ENCODE data around the gene MYOF.

Gene MYOF

DNA sequence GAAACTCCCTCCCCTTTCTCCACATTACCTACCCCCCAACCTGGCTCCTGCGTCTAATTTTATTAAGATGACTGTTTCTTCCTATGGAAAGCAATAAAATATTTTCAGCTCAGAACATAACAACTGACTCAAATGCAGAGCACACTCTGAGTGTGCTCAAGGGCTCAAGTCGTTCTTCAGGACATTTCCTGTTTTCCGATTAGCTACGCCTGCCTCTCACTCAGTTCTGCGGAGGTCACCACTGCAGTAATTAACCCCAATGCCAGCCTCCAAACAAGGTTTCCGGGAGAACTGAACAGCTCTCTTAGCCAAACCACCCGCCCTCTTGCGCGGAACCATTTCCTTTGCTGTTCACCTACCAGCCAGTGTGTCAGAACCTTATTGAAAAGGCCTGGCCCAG lies 19.3 kb downstream of the MYOF start:
- TF ChIP-seq TOX (CRISPR knock-in tag; IDR thresholded peaks at IDR 0.05; ENCODE audit: borderline replicate concordance) (no peak), ZFP30 (CRISPR knock-in tag; IDR thresholded peaks at IDR 0.05) (no peak), PPARA (CRISPR knock-in tag; IDR thresholded peaks at IDR 0.05; ENCODE audit: borderline replicate concordance) (no peak), ZNF70 (CRISPR knock-in tag; IDR thresholded peaks at IDR 0.05) (no peak), ESRRG (CRISPR knock-in tag; IDR thresholded peaks at IDR 0.05) (no peak), RARB (CRISPR knock-in tag; IDR thresholded peaks at IDR 0.05) (no peak), SNAI2 (CRISPR knock-in tag; IDR thresholded peaks at IDR 0.05) (no peak), ISL1 (CRISPR knock-in tag; IDR thresholded peaks at IDR 0.05) (no peak)
- TF ChIP-seq, protein P1, sequence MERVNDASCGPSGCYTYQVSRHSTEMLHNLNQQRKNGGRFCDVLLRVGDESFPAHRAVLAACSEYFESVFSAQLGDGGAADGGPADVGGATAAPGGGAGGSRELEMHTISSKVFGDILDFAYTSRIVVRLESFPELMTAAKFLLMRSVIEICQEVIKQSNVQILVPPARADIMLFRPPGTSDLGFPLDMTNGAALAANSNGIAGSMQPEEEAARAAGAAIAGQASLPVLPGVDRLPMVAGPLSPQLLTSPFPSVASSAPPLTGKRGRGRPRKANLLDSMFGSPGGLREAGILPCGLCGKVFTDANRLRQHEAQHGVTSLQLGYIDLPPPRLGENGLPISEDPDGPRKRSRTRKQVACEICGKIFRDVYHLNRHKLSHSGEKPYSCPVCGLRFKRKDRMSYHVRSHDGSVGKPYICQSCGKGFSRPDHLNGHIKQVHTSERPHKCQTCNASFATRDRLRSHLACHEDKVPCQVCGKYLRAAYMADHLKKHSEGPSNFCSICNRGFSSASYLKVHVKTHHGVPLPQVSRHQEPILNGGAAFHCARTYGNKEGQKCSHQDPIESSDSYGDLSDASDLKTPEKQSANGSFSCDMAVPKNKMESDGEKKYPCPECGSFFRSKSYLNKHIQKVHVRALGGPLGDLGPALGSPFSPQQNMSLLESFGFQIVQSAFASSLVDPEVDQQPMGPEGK (CRISPR knock-in tag; IDR thresholded peaks at IDR 0.05; ENCODE audit: borderline replicate concordance) = no peak
- peak; percentile 3; the same call in 2 of the 3 replicates for ATAC-seq

- ATAC-seq = no peak
- TF ChIP-seq ZFP30 (CRISPR knock-in tag; IDR thresholded peaks at IDR 0.05) = no peak
Measured at GRCh38 chr10:93462371-93462770, 19.8 kb downstream of the MYOF start.

GRCh38 chr10:93461807-93462178 lies 20.3 kb downstream of the MYOF start:
- ATAC-seq = no peak

DNA sequence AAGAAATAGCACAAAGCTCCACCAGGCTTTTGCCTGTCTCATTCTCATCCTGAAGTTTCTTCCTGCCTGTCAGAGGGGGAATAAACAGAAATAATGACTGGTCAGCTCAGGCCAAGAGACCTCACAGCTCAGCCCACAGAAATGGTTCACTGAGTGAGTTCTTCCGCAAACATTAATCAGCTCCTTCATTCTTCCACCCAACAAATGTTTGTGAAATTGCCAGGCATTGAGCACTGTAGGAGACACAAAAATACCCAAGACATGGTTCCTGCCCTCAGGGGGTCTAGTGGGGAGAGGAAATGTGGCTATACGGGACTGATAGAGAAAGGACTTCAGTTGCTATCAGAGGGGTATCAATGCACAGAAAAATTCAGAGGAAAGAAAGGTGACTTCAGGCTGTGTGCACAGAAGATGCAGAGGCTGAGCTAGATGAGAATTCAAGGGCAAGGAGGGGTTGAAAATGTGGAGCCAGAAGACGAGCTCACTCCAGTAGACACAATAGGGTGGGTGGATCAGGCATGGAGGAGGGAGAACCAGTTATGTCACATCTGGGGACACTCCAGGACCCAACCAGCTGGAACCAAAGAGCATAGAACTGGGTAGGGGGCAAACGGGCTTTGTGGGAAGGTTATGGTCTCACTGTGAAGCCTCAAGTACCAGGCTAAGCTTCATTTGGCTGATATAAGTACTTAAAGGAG lies 20.9 kb downstream of the MYOF start:
- no peak for TF ChIP-seq CSDC2 (CRISPR knock-in tag; IDR thresholded peaks at IDR 0.05)
- TF ChIP-seq BACH2 (CRISPR knock-in tag; IDR thresholded peaks at IDR 0.05; ENCODE audit: borderline replicate concordance) = no peak
- TF ChIP-seq, protein P1 (CRISPR knock-in tag; IDR thresholded peaks at IDR 0.05; ENCODE audit: borderline replicate concordance) = no peak
- TF ChIP-seq ZNF70 (CRISPR knock-in tag; IDR thresholded peaks at IDR 0.05) = no peak
- no peak for TF ChIP-seq ZFP3 (CRISPR knock-in tag; IDR thresholded peaks at IDR 0.05)
- TF ChIP-seq, protein P2, sequence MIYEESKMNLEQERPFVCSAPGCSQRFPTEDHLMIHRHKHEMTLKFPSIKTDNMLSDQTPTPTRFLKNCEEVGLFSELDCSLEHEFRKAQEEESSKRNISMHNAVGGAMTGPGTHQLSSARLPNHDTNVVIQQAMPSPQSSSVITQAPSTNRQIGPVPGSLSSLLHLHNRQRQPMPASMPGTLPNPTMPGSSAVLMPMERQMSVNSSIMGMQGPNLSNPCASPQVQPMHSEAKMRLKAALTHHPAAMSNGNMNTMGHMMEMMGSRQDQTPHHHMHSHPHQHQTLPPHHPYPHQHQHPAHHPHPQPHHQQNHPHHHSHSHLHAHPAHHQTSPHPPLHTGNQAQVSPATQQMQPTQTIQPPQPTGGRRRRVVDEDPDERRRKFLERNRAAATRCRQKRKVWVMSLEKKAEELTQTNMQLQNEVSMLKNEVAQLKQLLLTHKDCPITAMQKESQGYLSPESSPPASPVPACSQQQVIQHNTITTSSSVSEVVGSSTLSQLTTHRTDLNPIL (CRISPR knock-in tag; IDR thresholded peaks at IDR 0.05; ENCODE audit: low read depth) = no peak
- no peak for TF ChIP-seq TCF4 (CRISPR knock-in tag; IDR thresholded peaks at IDR 0.05; ENCODE audit: borderline replicate concordance)
- no peak for TF ChIP-seq GLIS3 (CRISPR knock-in tag; IDR thresholded peaks at IDR 0.05)
- TF ChIP-seq TOX (CRISPR knock-in tag; IDR thresholded peaks at IDR 0.05; ENCODE audit: borderline replicate concordance) = no peak
- no peak for TF ChIP-seq RARB (CRISPR knock-in tag; IDR thresholded peaks at IDR 0.05)
- TF ChIP-seq CSRNP3 (CRISPR knock-in tag; IDR thresholded peaks at IDR 0.05) = no peak
- TF ChIP-seq, protein P3, sequence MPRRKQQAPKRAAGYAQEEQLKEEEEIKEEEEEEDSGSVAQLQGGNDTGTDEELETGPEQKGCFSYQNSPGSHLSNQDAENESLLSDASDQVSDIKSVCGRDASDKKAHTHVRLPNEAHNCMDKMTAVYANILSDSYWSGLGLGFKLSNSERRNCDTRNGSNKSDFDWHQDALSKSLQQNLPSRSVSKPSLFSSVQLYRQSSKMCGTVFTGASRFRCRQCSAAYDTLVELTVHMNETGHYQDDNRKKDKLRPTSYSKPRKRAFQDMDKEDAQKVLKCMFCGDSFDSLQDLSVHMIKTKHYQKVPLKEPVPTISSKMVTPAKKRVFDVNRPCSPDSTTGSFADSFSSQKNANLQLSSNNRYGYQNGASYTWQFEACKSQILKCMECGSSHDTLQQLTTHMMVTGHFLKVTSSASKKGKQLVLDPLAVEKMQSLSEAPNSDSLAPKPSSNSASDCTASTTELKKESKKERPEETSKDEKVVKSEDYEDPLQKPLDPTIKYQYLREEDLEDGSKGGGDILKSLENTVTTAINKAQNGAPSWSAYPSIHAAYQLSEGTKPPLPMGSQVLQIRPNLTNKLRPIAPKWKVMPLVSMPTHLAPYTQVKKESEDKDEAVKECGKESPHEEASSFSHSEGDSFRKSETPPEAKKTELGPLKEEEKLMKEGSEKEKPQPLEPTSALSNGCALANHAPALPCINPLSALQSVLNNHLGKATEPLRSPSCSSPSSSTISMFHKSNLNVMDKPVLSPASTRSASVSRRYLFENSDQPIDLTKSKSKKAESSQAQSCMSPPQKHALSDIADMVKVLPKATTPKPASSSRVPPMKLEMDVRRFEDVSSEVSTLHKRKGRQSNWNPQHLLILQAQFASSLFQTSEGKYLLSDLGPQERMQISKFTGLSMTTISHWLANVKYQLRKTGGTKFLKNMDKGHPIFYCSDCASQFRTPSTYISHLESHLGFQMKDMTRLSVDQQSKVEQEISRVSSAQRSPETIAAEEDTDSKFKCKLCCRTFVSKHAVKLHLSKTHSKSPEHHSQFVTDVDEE (CRISPR knock-in tag; IDR thresholded peaks at IDR 0.05) = no peak
- no peak for TF ChIP-seq PPARA (CRISPR knock-in tag; IDR thresholded peaks at IDR 0.05; ENCODE audit: borderline replicate concordance)
- no peak for TF ChIP-seq ZNF8 (CRISPR knock-in tag; IDR thresholded peaks at IDR 0.05)
- no peak for TF ChIP-seq OSR1 (CRISPR knock-in tag; IDR thresholded peaks at IDR 0.05)
- ATAC-seq = no peak

More at GRCh38 chr10:93461807-93462178, 20.3 kb downstream of the MYOF start:
- TF ChIP-seq SNAI2 (CRISPR knock-in tag; IDR thresholded peaks at IDR 0.05) (no peak), TOX (CRISPR knock-in tag; IDR thresholded peaks at IDR 0.05; ENCODE audit: borderline replicate concordance) (no peak)

Data from SK-N-SH treated with all-trans-retinoic acid at 6 μM for 48 hours (cell line).